GM12878 (cell line): ENCODE measurements around the gene AXIN1.
"Not testable (repeated sequence)": the region's sequence is repeated elsewhere in the genome, so short reads cannot be mapped to it uniquely, and the experiment has no call there.

ENCODE experiments used
- EZH2 ChIP-seq: IDR thresholded peaks from 2 replicates; pipeline ENCODE4 v1.6.1; 2012; ENCODE audit warnings: low read depth, mild to moderate bottlenecking, control low read depth, inconsistent platforms, low read length, borderline replicate concordance; ENCODE audit not compliant: control insufficient read depth
- FOXK2 ChIP-seq: fragments of 450-650 bp; IDR thresholded peaks from 2 replicates; pipeline ENCODE4 v1.6.1; 2017; ENCODE audit warnings: mild to moderate bottlenecking, moderate library complexity
- GABPA ChIP-seq: IDR thresholded peaks from 2 replicates; pipeline ENCODE4 v1.6.1; 2014; ENCODE audit warnings: antibody characterized with exemption, low read depth, mild to moderate bottlenecking, inconsistent platforms
- GATAD2B ChIP-seq: fragments of 450-650 bp; conservative IDR thresholded peaks from 2 replicates; pipeline ENCODE4 v1.6.1; 2017; ENCODE audit warnings: low read depth, mild to moderate bottlenecking, moderate library complexity
- HDAC2 ChIP-seq: fragments of 200-600 bp; sonication (generic); IDR thresholded peaks from 2 replicates; pipeline ENCODE4 v1.6.1; 2017
- KDM1A ChIP-seq: fragments of 200-600 bp; sonication (generic); IDR thresholded peaks from 2 replicates; pipeline ENCODE4 v1.6.1; 2016; ENCODE audit warnings: borderline replicate concordance
- NFIC ChIP-seq: IDR thresholded peaks from 2 replicates; pipeline ENCODE4 v1.6.1; 2012; ENCODE audit warnings: low read depth, mild to moderate bottlenecking, inconsistent platforms, low read length, moderate library complexity
- POLR2AphosphoS5 ChIP-seq: IDR thresholded peaks from 2 replicates; pipeline ENCODE4 v1.6.1; 2011; ENCODE audit warnings: mild to moderate bottlenecking, low read length, inconsistent platforms
- RBBP5 ChIP-seq: fragments of 200-600 bp; sonication (generic); conservative IDR thresholded peaks from 2 replicates; pipeline ENCODE4 v1.6.1; 2016
- STAT1 ChIP-seq: fragments of 450-650 bp; conservative IDR thresholded peaks from 2 replicates; pipeline ENCODE4 v1.6.1; 2014; ENCODE audit warnings: antibody characterized with exemption, mild to moderate bottlenecking
- TF ChIP-seq, protein P1 (sequence below): IDR thresholded peaks from 2 replicates; pipeline ENCODE4 v1.6.1; 2012; ENCODE audit warnings: mild to moderate bottlenecking, low read depth, low read length
- TF ChIP-seq, protein P2 (sequence below), 3 experiments: IDR thresholded peaks in 2 of 3; conservative IDR thresholded peaks in 1 of 3; 2 replicates each; pipeline ENCODE4 v1.5.1; 2011; ENCODE audit warnings: low read depth in 3 of 3, low read length in 3 of 3, mild to moderate bottlenecking in 3 of 3, control low read depth in 2 of 3, moderate library complexity in 2 of 3, inconsistent platforms in 1 of 3, mixed read lengths in 1 of 3; ENCODE audit not compliant: control insufficient read depth in 2 of 3, insufficient read depth in 1 of 3; ENCODE audit errors: extremely low read depth in 1 of 3

DNA sequence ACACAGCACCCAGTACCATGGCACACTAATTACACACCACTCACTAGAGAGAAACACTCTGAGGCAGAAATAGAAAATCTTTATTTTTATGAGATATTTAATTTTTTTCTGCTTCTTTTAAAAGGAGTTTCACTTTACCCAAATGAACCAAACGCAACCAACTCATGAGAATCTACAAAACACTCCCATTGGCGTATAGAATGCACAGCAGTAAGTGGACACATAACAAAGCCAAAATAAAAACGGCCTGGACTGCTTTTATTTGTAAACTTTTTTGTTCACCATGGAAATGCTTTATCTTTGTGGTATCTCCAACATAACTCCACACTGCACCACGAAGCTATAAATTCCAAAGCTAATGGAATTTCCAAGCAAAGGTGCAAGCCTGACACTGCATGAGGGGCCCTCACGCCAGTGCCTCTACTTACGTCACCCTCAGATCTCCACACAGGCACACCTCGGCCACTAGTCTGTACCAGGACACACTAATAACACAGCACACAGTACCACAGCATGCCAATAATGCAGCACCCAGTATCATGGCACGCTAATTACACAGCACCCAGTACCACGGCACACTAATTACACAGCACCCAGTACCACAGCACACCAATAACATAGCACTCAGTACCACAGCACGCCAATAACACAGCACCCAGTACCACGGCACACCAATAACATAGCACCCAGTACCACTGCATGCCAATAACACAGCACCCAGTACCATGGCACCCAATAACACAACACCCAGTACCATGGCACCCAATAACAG is 17.5 kb downstream of the AXIN1 start:
- TF ChIP-seq FOXK2, STAT1, RBBP5, GABPA, KDM1A, EZH2, GATAD2B, HDAC2, POLR2AphosphoS5, NFIC: not testable (repeated sequence)
- TF ChIP-seq, protein P1, sequence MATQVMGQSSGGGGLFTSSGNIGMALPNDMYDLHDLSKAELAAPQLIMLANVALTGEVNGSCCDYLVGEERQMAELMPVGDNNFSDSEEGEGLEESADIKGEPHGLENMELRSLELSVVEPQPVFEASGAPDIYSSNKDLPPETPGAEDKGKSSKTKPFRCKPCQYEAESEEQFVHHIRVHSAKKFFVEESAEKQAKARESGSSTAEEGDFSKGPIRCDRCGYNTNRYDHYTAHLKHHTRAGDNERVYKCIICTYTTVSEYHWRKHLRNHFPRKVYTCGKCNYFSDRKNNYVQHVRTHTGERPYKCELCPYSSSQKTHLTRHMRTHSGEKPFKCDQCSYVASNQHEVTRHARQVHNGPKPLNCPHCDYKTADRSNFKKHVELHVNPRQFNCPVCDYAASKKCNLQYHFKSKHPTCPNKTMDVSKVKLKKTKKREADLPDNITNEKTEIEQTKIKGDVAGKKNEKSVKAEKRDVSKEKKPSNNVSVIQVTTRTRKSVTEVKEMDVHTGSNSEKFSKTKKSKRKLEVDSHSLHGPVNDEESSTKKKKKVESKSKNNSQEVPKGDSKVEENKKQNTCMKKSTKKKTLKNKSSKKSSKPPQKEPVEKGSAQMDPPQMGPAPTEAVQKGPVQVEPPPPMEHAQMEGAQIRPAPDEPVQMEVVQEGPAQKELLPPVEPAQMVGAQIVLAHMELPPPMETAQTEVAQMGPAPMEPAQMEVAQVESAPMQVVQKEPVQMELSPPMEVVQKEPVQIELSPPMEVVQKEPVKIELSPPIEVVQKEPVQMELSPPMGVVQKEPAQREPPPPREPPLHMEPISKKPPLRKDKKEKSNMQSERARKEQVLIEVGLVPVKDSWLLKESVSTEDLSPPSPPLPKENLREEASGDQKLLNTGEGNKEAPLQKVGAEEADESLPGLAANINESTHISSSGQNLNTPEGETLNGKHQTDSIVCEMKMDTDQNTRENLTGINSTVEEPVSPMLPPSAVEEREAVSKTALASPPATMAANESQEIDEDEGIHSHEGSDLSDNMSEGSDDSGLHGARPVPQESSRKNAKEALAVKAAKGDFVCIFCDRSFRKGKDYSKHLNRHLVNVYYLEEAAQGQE = not testable (repeated sequence)
- TF ChIP-seq, protein P2, sequence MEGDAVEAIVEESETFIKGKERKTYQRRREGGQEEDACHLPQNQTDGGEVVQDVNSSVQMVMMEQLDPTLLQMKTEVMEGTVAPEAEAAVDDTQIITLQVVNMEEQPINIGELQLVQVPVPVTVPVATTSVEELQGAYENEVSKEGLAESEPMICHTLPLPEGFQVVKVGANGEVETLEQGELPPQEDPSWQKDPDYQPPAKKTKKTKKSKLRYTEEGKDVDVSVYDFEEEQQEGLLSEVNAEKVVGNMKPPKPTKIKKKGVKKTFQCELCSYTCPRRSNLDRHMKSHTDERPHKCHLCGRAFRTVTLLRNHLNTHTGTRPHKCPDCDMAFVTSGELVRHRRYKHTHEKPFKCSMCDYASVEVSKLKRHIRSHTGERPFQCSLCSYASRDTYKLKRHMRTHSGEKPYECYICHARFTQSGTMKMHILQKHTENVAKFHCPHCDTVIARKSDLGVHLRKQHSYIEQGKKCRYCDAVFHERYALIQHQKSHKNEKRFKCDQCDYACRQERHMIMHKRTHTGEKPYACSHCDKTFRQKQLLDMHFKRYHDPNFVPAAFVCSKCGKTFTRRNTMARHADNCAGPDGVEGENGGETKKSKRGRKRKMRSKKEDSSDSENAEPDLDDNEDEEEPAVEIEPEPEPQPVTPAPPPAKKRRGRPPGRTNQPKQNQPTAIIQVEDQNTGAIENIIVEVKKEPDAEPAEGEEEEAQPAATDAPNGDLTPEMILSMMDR (IDR thresholded peaks at IDR 0.05 in 2 of 3, conservative IDR thresholded peaks at IDR 0.05 in 1 of 3; ENCODE audit: control insufficient read depth in 2 of 3, extremely low read depth in 1 of 3, insufficient read depth in 1 of 3, low read depth in 3 of 3, low read length in 3 of 3) = not testable (repeated sequence)
